K562 (cell line): ENCODE results near the gene ZNF30. TPM values are rescaled to one million over a fixed set of nuclear protein-coding genes. Genes with fewer than 3 reads are reported as not detected.

Experiments
- BMI1 ChIP-seq: fragments of 150-350 bp; IDR thresholded peaks from 2 replicates; pipeline ENCODE4 v1.6.1; 2014; ENCODE audit warnings: low read length
- JUND ChIP-seq, 2 experiments: IDR thresholded peaks; 2 replicates in 1 of 2; 3 replicates in 1 of 2; pipeline ENCODE4 v1.6.1; 2011; ENCODE audit warnings: borderline replicate concordance in 2 of 2, low read depth in 2 of 2, low read length in 2 of 2, improper control_type of control experiment in 1 of 2, missing biosample characterization in 1 of 2, missing genetic modification characterization in 1 of 2, missing genetic modification reagents in 1 of 2
- NR2C1 ChIP-seq, 2 experiments: fragments of 450-650 bp; IDR thresholded peaks; 2 replicates each; pipeline ENCODE4 v1.6.1; 2017; ENCODE audit warnings: mild to moderate bottlenecking in 2 of 2, antibody characterized with exemption in 1 of 2, inconsistent platforms in 1 of 2, missing compliant biosample characterization in 1 of 2, missing genetic modification characterization in 1 of 2
- NR2C2 ChIP-seq, 2 experiments: fragments of 200-800 bp in 1 of 2; sonication (Bioruptor generic) in 1 of 2; sonication (generic) in 1 of 2; formaldehyde crosslinking in 1 of 2; IDR thresholded peaks; 2 replicates each; pipeline versions ENCODE4 v1.6.1 to v1.8.0; 2016 to 2022; ENCODE audit warnings: mild to moderate bottlenecking in 1 of 2, missing compliant biosample characterization in 1 of 2, missing genetic modification characterization in 1 of 2, missing genetic modification reagents in 1 of 2
- PKNOX1 ChIP-seq: fragments of 450-650 bp; IDR thresholded peaks from 2 replicates; pipeline ENCODE4 v1.6.1; 2016
- RFX1 ChIP-seq: fragments of 450-650 bp; IDR thresholded peaks from 2 replicates; pipeline ENCODE4 v1.6.1; 2016; ENCODE audit warnings: mild to moderate bottlenecking, moderate library complexity
- SMARCE1 ChIP-seq: fragments of 450-650 bp; IDR thresholded peaks from 2 replicates; pipeline ENCODE4 v1.7.1; 2016; ENCODE audit warnings: mild to moderate bottlenecking
- SOX6 ChIP-seq: fragments of 450-650 bp; IDR thresholded peaks from 2 replicates; pipeline ENCODE4 v1.6.1; 2014; ENCODE audit warnings: mild to moderate bottlenecking
- SP2 ChIP-seq: IDR thresholded peaks from 2 replicates; pipeline ENCODE4 v1.6.1; 2011; ENCODE audit warnings: mild to moderate bottlenecking, low read depth, low read length, moderate library complexity; ENCODE audit not compliant: poor library complexity, severe bottlenecking; ENCODE audit errors: extremely low read depth
- WHSC1 ChIP-seq: IDR thresholded peaks from one replicate; pipeline ENCODE4 v1.6.1; 2012; ENCODE audit warnings: low read length, control low read depth, inconsistent platforms
- ZHX1 ChIP-seq: fragments of 150-350 bp; conservative IDR thresholded peaks from 2 replicates; pipeline ENCODE4 v1.6.1; 2014; ENCODE audit warnings: low read length
- ZKSCAN3 ChIP-seq: fragments of 250-450 bp; sonication (Bioruptor Pico); IDR thresholded peaks from 2 replicates; pipeline ENCODE4 v1.4.0; 2020
- polyA plus RNA-seq, 8 experiments: library from polyadenylated mRNA; depleted of rRNA in 4 of 8; stranded (reverse) in 5 of 8; unstranded in 3 of 8; fragments of >200 nt; fragmentation: Nextera tagmentation in 2 of 8; fragmentation: Illumina TruSeq in 1 of 8; extraction: Ambion mirVana in 2 of 8; extraction: Trizol in 1 of 8; gene quantifications; 2 replicates each; pipeline versions ENCODE4 v1.2.1 to v1.2.3, GENCODE V29; 2011 to 2014; ENCODE audit warnings: inconsistent platforms in 1 of 8, missing spikeins in 1 of 8
- total RNA-seq, 7 experiments: library from RNA; depleted of rRNA in 6 of 7; stranded (reverse); fragments of >200 nt in 6 of 7; fragmentation: Illumina TruSeq in 2 of 7; extraction: Trizol in 2 of 7; gene quantifications; 2 replicates each; pipeline versions ENCODE4 v1.2.1 to v1.2.3, GENCODE V29; 2011 to 2021; ENCODE audit warnings: low replicate concordance in 1 of 7

ZNF30 gene
- total and polyA plus RNA-seq, 9 of the 15 experiments (the other 6 are each of a cell fraction or from before 2014, with no cell fraction given) = 7.3 to 13.4 (median 10.6) TPM

- TF ChIP-seq SP2 (no peak), ZHX1 (0 out of 2 replicates have a peak, but pooled peaks have one; percentile 54), RFX1 (peak; percentile 92), PKNOX1 (peak; percentile 85), NR2C2 (CRISPR knock-in tag; IDR thresholded peaks at IDR 0.05) (no peak), NR2C2 (tag; IDR thresholded peaks at IDR 0.05) (peak; percentile 40; the same call in 1 of the 2 replicates), JUND (IDR thresholded peaks at IDR 0.05; ENCODE audit: borderline replicate concordance, low read depth, low read length) (peak; percentile 13; the same call in 1 of the 2 replicates), JUND (tag; IDR thresholded peaks at IDR 0.05; ENCODE audit: borderline replicate concordance, low read depth, low read length) (0 out of 3 replicates have a peak, but pooled peaks have one; percentile 15), BMI1 (peak; percentile 47; the same call in 1 of the 2 replicates), ZKSCAN3 (CRISPR knock-in tag) (no peak), WHSC1 (no peak), SMARCE1 (0 out of 2 replicates have a peak, but pooled peaks have one; percentile 20), NR2C1 (IDR thresholded peaks at IDR 0.05) (peak; percentile 53; the same call in 1 of the 2 replicates), NR2C1 (tag; IDR thresholded peaks at IDR 0.05) (peak; percentile 46; the same call in 1 of the 2 replicates), SOX6 (peak; percentile 73)
These were observed 53.3 kb downstream of the ZNF30 start (continued) for GRCh38 chr19:34979819-34980640.
